KMS-11 (cell line): ENCODE measurements around the gene TBC1D4.

Experiments
- H2AFZ ChIP-seq: fragments of 200-600 bp; sonication (generic); 2 replicates; pipeline ENCODE4 v1.6.1; 2016; ENCODE audit warnings: antibody characterized with exemption, mixed run types, low read depth
- H3K27ac ChIP-seq: fragments of 200-600 bp; sonication (generic); 2 replicates; pipeline ENCODE4 v1.6.1; 2016; ENCODE audit warnings: mild to moderate bottlenecking, mixed run types
- H3K27me3 ChIP-seq: fragments of 200-600 bp; sonication (generic); 2 replicates; pipeline ENCODE4 v1.6.1; 2017; ENCODE audit warnings: mild to moderate bottlenecking, low read depth, mixed run types, moderate library complexity; ENCODE audit not compliant: insufficient read depth
- H3K36me3 ChIP-seq: fragments of 200-600 bp; sonication (generic); 2 replicates; pipeline ENCODE4 v1.6.1; 2017; ENCODE audit warnings: mild to moderate bottlenecking, mixed run types; ENCODE audit not compliant: insufficient read depth
- H3K4me1 ChIP-seq: fragments of 200-600 bp; sonication (generic); 2 replicates; pipeline ENCODE4 v1.6.1; 2016; ENCODE audit warnings: mild to moderate bottlenecking, low read depth, mixed run types; ENCODE audit not compliant: poor library complexity, severe bottlenecking
- H3K4me2 ChIP-seq: fragments of 200-600 bp; sonication (generic); 2 replicates; pipeline ENCODE4 v1.7.0; 2016; ENCODE audit warnings: mild to moderate bottlenecking, mixed run types
- H3K4me3 ChIP-seq: fragments of 200-600 bp; sonication (generic); IDR thresholded peaks from 2 replicates; pipeline ENCODE4 v1.6.1; 2017; ENCODE audit warnings: low read depth, low read length, mixed read lengths; ENCODE audit not compliant: insufficient read depth
- H3K79me2 ChIP-seq: fragments of 200-600 bp; sonication (generic); 2 replicates; pipeline ENCODE4 v1.6.1; 2016; ENCODE audit warnings: low read depth, mixed run types; ENCODE audit not compliant: insufficient read depth
- H3K9ac ChIP-seq: fragments of 200-600 bp; sonication (generic); 2 replicates; pipeline ENCODE4 v1.6.1; 2016; ENCODE audit warnings: mild to moderate bottlenecking, mixed run types
- H4K20me1 ChIP-seq: fragments of 200-600 bp; sonication (generic); 2 replicates; pipeline ENCODE4 v1.6.1; 2016; ENCODE audit warnings: mild to moderate bottlenecking, mixed run types; ENCODE audit not compliant: insufficient read depth
- CTCF ChIP-seq: fragments of 200-600 bp; sonication (generic); conservative IDR thresholded peaks from 2 replicates; pipeline ENCODE4 v1.6.1; 2017; ENCODE audit warnings: low read depth, mild to moderate bottlenecking, antibody characterized with exemption, low read length, moderate library complexity, mixed read lengths

Gene TBC1D4

GRCh38 chr13:75384879-75385707, 96.9 kb downstream of the TBC1D4 start:
- H2AFZ ChIP-seq: no peak overlapping the region
- no peaks in the 10 kb centered on the region for H3K4me1 ChIP-seq
- no peaks in the 10 kb centered on the region for H3K79me2 ChIP-seq
- no peak overlapping the region for H3K4me2 ChIP-seq
- H3K4me3 ChIP-seq: no peak overlapping the region
- no peak for TF ChIP-seq CTCF
- no peak overlapping the region for H3K9ac ChIP-seq
- H3K27ac ChIP-seq: no peak overlapping the region
- H3K27me3 ChIP-seq: no peaks in the 10 kb centered on the region
- no peaks in the 10 kb centered on the region for H4K20me1 ChIP-seq
- no peaks in the 10 kb centered on the region for H3K36me3 ChIP-seq

- H3K4me1 ChIP-seq: no peaks in the 10 kb centered on the region
- no peak overlapping the region for H3K4me2 ChIP-seq
- no peak for TF ChIP-seq CTCF
- H3K4me3 ChIP-seq: no peak overlapping the region
- no peaks in the 10 kb centered on the region for H3K27me3 ChIP-seq
- no peaks in the 10 kb centered on the region for H3K36me3 ChIP-seq
- no peak overlapping the region for H3K27ac ChIP-seq
- no peak overlapping the region for H3K9ac ChIP-seq
- H2AFZ ChIP-seq: no peak overlapping the region
- H3K79me2 ChIP-seq: no peaks in the 10 kb centered on the region
- H4K20me1 ChIP-seq: no peaks in the 10 kb centered on the region
These were observed 98.8 kb downstream of the TBC1D4 start for GRCh38 chr13:75383064-75383715.

DNA sequence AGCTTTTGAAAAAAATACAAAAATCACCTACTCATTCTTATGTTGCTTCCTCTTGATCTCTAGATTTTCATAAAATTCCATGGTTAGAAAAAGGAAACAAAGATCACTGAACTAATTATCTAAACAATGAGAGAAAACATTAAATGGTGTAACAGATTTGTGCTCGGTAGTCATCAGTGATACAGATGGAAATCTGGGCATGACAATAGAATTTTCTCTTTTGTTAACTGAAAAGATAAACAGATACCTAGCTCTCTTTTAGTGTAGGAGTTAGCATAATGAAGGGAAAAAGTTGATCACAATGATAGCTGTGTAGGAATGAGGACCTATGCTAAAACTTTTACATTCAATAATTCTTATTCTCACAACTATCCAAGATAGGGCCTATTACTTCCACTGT, 103.7 kb downstream of the TBC1D4 start:
- TF ChIP-seq CTCF: no peak
- no peaks in the 10 kb centered on the region for H3K4me1 ChIP-seq
- no peaks in the 10 kb centered on the region for H3K36me3 ChIP-seq
- no peak overlapping the region for H3K27ac ChIP-seq
- H2AFZ ChIP-seq: no peak overlapping the region
- no peak overlapping the region for H3K4me2 ChIP-seq
- no peaks in the 10 kb centered on the region for H3K27me3 ChIP-seq
- no peaks in the 10 kb centered on the region for H4K20me1 ChIP-seq
- no peak overlapping the region for H3K9ac ChIP-seq
- no peaks in the 10 kb centered on the region for H3K79me2 ChIP-seq
- H3K4me3 ChIP-seq: no peak overlapping the region

DNA sequence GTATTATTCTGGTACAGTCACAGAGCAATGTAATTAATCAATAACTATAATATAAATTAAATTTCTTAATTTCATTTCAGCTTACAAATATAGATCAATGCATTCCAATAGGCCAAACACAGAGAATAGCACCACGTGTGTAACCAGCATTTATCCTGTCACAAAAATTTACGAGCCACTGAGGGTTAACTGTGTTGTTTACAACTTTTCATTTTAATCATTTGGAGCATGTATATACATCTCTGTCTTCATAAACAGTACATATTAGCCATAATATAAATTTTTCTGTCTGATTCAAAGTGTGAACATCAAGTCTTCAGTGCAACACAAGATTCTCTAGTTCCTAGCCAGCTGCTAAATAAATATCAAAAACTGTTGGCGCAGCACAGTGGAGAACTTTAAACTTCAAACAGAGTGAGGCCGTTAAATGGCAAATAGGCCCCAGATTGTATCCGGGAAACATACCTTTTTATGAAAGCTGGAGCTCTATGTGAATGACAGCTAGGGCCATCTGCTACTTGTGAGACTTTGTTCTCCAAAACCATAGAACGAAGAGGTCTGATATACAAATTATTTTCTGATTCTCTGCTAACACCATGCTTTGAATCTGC, 105.1 kb downstream of the TBC1D4 start:
- no peaks in the 10 kb centered on the region for H3K36me3 ChIP-seq
- no peak overlapping the region for H3K27ac ChIP-seq
- H3K4me3 ChIP-seq: no peak overlapping the region
- no peaks in the 10 kb centered on the region for H3K79me2 ChIP-seq
- no peak overlapping the region for H2AFZ ChIP-seq
- TF ChIP-seq CTCF: no peak
- no peaks in the 10 kb centered on the region for H3K27me3 ChIP-seq
- no peak overlapping the region for H3K9ac ChIP-seq
- H3K4me1 ChIP-seq: no peaks in the 10 kb centered on the region
- H4K20me1 ChIP-seq: no peaks in the 10 kb centered on the region
- H3K4me2 ChIP-seq: no peak overlapping the region
